HCT116 (cell line): Measurements from ENCODE around the gene ACP1. TPM values are rescaled to one million over a fixed set of nuclear protein-coding genes. Genes with fewer than 3 reads are reported as not detected.

Experiments used
- ATAC-seq: fragments of 200-7000 bp; cut with Tn5 transposase; 2 replicates; pipeline ENCODE4 v1.9.1; 2020; ENCODE audit warnings: mild to moderate bottlenecking, moderate library complexity
- BruUV-seq: library from RNA; stranded (reverse); fragments of 400-500 nt; replicated peaks from 2 replicates; lab custom pipeline; 2021; lab: Mats Ljungman, UMichigan
- CTCF ChIA-PET: fragments of 300-600 bp; sonication (Branson Sonifier 250); formaldehyde crosslinking; loops from one replicate; lab custom pipeline; 2021; ENCODE audit warnings: antibody characterized with exemption; lab: Charles Lee
- POLR2A ChIA-PET: fragments of 300-600, 350-600 bp; sonication (Branson Sonifier 250); formaldehyde crosslinking; loops from one replicate; lab custom pipeline; 2021; ENCODE audit warnings: antibody characterized with exemption; lab: Charles Lee
- RAD21 ChIA-PET, 2 experiments: fragments of 300-600 bp; sonication (Branson Sonifier 250); formaldehyde crosslinking; loops; one replicate each; lab custom pipeline; 2023; ENCODE audit warnings: low total read pairs in 2 of 2; ENCODE audit not compliant: uncharacterized antibody in 2 of 2, unreplicated experiment in 2 of 2, low non-redundant PET in 1 of 2; lab: Charles Lee
- DNase-seq: peaks from one replicate; pipeline ENCODE4 v3.0.0-alpha.2; 2010; ENCODE audit warnings: low read depth, low spot score
- H2AFZ ChIP-seq: fragments of 200-600 bp; shearing (Covaris generic), sonication (generic); 2 replicates; pipeline ENCODE4 v1.6.1; 2017; ENCODE audit warnings: low read depth, mixed run types, mixed read lengths, antibody characterized with exemption, low read length; ENCODE audit not compliant: poor library complexity, severe bottlenecking
- H3K27ac ChIP-seq: 2 replicates; pipeline ENCODE4 v1.5.1; 2012; ENCODE audit warnings: low read depth, low read length
- H3K27me3 ChIP-seq: fragments of 200-600 bp; sonication (generic); 2 replicates; pipeline ENCODE4 v1.6.1; 2016; ENCODE audit warnings: mixed run types, low read length, mixed read lengths; ENCODE audit not compliant: insufficient read depth
- H3K36me3 ChIP-seq, 2 experiments: fragments of 200-500 bp in 1 of 2; fragments of 200-600 bp in 1 of 2; sonication (Bioruptor generic) in 1 of 2; sonication (generic) in 1 of 2; 2 replicates each; pipeline versions ENCODE4 v1.5.1 to v1.6.1; 2014 to 2016; ENCODE audit warnings: low read length in 2 of 2, inconsistent platforms in 1 of 2, mixed read lengths in 1 of 2, mixed run types in 1 of 2; ENCODE audit not compliant: insufficient read depth in 2 of 2, control insufficient read depth in 1 of 2
- H3K4me1 ChIP-seq, 2 experiments: fragments of 200-600 bp in 1 of 2; sonication (generic) in 1 of 2; 2 replicates each; pipeline versions ENCODE4 v1.5.1 to v1.6.1; 2012 to 2017; ENCODE audit warnings: low read length in 2 of 2, inconsistent platforms in 1 of 2, mild to moderate bottlenecking in 1 of 2, mixed read lengths in 1 of 2, mixed run types in 1 of 2, moderate library complexity in 1 of 2; ENCODE audit not compliant: insufficient read depth in 2 of 2, control insufficient read depth in 1 of 2
- H3K4me2 ChIP-seq: fragments of 200-600 bp; sonication (generic); 2 replicates; pipeline ENCODE4 v1.6.1; 2017; ENCODE audit warnings: mixed run types, low read length, mixed read lengths
- H3K4me3 ChIP-seq, 2 experiments: fragments of 200-600 bp in 1 of 2; sonication (generic) in 1 of 2; replicated peaks in 1 of 2; 2 replicates each; pipeline ENCODE4 v1.5.1; 2011 to 2016; ENCODE audit warnings: low read length in 2 of 2, control low read depth in 1 of 2, low read depth in 1 of 2, mild to moderate bottlenecking in 1 of 2, mixed read lengths in 1 of 2, mixed run types in 1 of 2
- H3K79me2 ChIP-seq: fragments of 200-600 bp; sonication (generic); 2 replicates; pipeline ENCODE4 v1.6.1; 2017; ENCODE audit warnings: mild to moderate bottlenecking, mixed run types, low read length, moderate library complexity, mixed read lengths; ENCODE audit not compliant: insufficient read depth
- H3K9ac ChIP-seq: fragments of 200-600 bp; sonication (generic); 2 replicates; pipeline ENCODE4 v1.6.1; 2016; ENCODE audit warnings: low read length, mixed read lengths
- H3K9me2 ChIP-seq: fragments of 200-600 bp; sonication (generic), shearing (Covaris generic); 2 replicates; pipeline ENCODE4 v1.6.1; 2017; ENCODE audit warnings: mixed run types, mild to moderate bottlenecking, moderate library complexity; ENCODE audit not compliant: insufficient read depth
- H3K9me3 ChIP-seq, 2 experiments: fragments of 200-500 bp in 1 of 2; fragments of 200-600 bp in 1 of 2; sonication (Bioruptor generic) in 1 of 2; sonication (generic) in 1 of 2; 2 replicates each; pipeline ENCODE4 v1.6.1; 2014 to 2017; ENCODE audit warnings: low read length in 2 of 2, mixed read lengths in 2 of 2, inconsistent platforms in 1 of 2, low read depth in 1 of 2, mild to moderate bottlenecking in 1 of 2, mixed run types in 1 of 2, moderate library complexity in 1 of 2; ENCODE audit not compliant: control insufficient read depth in 1 of 2, insufficient read depth in 1 of 2
- H4K20me1 ChIP-seq: fragments of 200-600 bp; sonication (generic), shearing (Covaris generic); 2 replicates; pipeline ENCODE4 v1.6.1; 2017; ENCODE audit warnings: mixed run types, mild to moderate bottlenecking, moderate library complexity; ENCODE audit not compliant: insufficient read depth
- CBX3 ChIP-seq: IDR thresholded peaks from 2 replicates; pipeline ENCODE4 v1.6.1; 2012; ENCODE audit warnings: low read depth
- CEBPB ChIP-seq: IDR thresholded peaks from 2 replicates; pipeline ENCODE4 v1.6.1; 2012; ENCODE audit warnings: low read depth
- EGR1 ChIP-seq: IDR thresholded peaks from 2 replicates; pipeline ENCODE4 v1.6.1; 2012; ENCODE audit warnings: low read depth
- EZH2phosphoT487 ChIP-seq: fragments of 200-600 bp; IDR thresholded peaks from 2 replicates; pipeline ENCODE4 v1.6.1; 2018; ENCODE audit warnings: antibody characterized with exemption, borderline replicate concordance
- FOSL1 ChIP-seq: IDR thresholded peaks from 2 replicates; pipeline ENCODE4 v1.6.1; 2012; ENCODE audit warnings: low read depth
- RAD21 ChIP-seq: IDR thresholded peaks from 2 replicates; pipeline ENCODE4 v1.6.1; 2012; ENCODE audit warnings: low read depth, mild to moderate bottlenecking
- SP1 ChIP-seq: IDR thresholded peaks from 2 replicates; pipeline ENCODE4 v1.6.1; 2012; ENCODE audit warnings: low read depth
- TCF7L2 ChIP-seq: IDR thresholded peaks from 2 replicates; pipeline ENCODE4 v1.7.0; 2011; ENCODE audit warnings: borderline replicate concordance, inconsistent platforms; ENCODE audit not compliant: insufficient read depth, insufficient read length; ENCODE audit errors: extremely low read depth
- intact Hi-C: fragments of 100-400 bp; cut with micrococcal nuclease; formaldehyde crosslinking; loops from 2 replicates; pipeline ENCODE4 v1.10.0; 2022
- total RNA-seq: library from RNA; stranded (reverse); gene quantifications from one replicate; pipeline ENCODE4 v1.2.1, GENCODE V29; 2021; ENCODE audit not compliant: unreplicated experiment
- TF ChIP-seq, protein P1 (sequence below): IDR thresholded peaks from 2 replicates; pipeline ENCODE4 v1.6.1; 2012; ENCODE audit warnings: low read depth
- TF ChIP-seq, protein P2 (sequence below), 3 experiments: fragments of 200-600 bp in 1 of 3; sonication (generic) in 1 of 3; IDR thresholded peaks in 2 of 3; conservative IDR thresholded peaks in 1 of 3; 2 replicates each; pipeline ENCODE4 v1.5.1; 2012 to 2017; ENCODE audit warnings: low read depth in 2 of 3, low read length in 2 of 3, antibody characterized with exemption in 1 of 3, borderline replicate concordance in 1 of 3, control low read depth in 1 of 3, mild to moderate bottlenecking in 1 of 3, mixed read lengths in 1 of 3, mixed run types in 1 of 3, moderate library complexity in 1 of 3; ENCODE audit not compliant: insufficient read depth in 1 of 3

ACP1 gene
- total RNA-seq, 1 experiment from 2014 or later: 113 TPM

DNA sequence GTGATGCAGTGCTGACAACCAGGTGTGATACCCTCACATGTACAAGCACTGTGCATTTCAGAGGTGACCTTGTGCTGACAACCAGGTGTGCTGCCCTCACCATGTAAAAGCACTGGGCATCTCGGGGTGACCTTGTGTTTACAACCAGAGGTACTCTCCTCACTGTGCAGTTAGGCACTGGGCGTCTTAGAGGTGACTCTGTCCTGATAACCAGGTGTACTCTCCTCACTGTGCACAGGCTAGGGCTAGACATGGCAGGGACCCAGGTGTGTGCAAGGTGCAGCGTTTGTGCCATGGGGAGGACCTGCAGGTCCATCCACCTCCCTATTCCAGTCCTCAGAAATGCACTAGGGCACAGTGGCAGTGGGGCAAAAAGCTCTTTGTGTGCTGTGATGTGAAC, 31.6 kb downstream of the ACP1 start:
- BruUV-seq: no TSS peak

DNA sequence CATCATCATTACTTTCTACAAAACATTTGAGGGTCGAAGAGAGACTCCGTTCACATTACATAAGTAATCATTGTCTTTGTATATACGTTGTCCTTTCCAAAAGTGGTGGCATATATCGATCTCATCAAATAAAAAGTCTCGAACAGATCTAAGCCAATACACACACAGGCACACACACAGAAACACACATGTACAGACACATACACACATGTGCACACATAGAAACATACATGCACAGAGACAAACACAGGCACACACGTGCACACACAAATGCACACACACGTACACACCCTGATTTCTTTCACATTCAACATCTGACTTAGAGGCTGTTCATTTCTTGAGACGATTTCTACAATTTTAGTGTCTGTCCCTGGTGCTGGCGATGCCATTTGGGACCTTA, 40.6 kb downstream of the ACP1 start:
- TF ChIP-seq CEBPB (no peak), EZH2phosphoT487 (no peak), CBX3 (no peak), EGR1 (no peak), RAD21 (no peak), SP1 (no peak), FOSL1 (no peak)
- TF ChIP-seq, protein P1, sequence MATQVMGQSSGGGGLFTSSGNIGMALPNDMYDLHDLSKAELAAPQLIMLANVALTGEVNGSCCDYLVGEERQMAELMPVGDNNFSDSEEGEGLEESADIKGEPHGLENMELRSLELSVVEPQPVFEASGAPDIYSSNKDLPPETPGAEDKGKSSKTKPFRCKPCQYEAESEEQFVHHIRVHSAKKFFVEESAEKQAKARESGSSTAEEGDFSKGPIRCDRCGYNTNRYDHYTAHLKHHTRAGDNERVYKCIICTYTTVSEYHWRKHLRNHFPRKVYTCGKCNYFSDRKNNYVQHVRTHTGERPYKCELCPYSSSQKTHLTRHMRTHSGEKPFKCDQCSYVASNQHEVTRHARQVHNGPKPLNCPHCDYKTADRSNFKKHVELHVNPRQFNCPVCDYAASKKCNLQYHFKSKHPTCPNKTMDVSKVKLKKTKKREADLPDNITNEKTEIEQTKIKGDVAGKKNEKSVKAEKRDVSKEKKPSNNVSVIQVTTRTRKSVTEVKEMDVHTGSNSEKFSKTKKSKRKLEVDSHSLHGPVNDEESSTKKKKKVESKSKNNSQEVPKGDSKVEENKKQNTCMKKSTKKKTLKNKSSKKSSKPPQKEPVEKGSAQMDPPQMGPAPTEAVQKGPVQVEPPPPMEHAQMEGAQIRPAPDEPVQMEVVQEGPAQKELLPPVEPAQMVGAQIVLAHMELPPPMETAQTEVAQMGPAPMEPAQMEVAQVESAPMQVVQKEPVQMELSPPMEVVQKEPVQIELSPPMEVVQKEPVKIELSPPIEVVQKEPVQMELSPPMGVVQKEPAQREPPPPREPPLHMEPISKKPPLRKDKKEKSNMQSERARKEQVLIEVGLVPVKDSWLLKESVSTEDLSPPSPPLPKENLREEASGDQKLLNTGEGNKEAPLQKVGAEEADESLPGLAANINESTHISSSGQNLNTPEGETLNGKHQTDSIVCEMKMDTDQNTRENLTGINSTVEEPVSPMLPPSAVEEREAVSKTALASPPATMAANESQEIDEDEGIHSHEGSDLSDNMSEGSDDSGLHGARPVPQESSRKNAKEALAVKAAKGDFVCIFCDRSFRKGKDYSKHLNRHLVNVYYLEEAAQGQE: no peak
- TF ChIP-seq, all 23 proteins: peak for 0
- BruUV-seq: no TSS peak
- CTCF ChIA-PET: no interaction called here

More for the DNA sequence above, 31.6 kb downstream of the ACP1 start:
- ChIA-PET RAD21 (no interaction called here), POLR2A (no interaction called here), CTCF (no interaction called here)
- Histone ChIP-seq H3K4me2 (no peak overlapping the region), H3K9ac (no peak overlapping the region), H3K79me2 (no peaks in the 10 kb centered on the region), H2AFZ (no peak overlapping the region), H3K4me3 (no peak overlapping the region), H3K27me3 (no peaks in the 10 kb centered on the region), H3K9me2 (no peaks in the 10 kb centered on the region), H3K27ac (no peak overlapping the region), H3K4me1 (no peaks in the 10 kb centered on the region), H4K20me1 (no peaks in the 10 kb centered on the region), H3K9me3 (no peaks in the 10 kb centered on the region), H3K36me3 (no peaks in the 10 kb centered on the region)
- DNase-seq: no peak
- TF ChIP-seq TCF7L2 (no peak), EZH2phosphoT487 (no peak)
- TF ChIP-seq, protein P2, sequence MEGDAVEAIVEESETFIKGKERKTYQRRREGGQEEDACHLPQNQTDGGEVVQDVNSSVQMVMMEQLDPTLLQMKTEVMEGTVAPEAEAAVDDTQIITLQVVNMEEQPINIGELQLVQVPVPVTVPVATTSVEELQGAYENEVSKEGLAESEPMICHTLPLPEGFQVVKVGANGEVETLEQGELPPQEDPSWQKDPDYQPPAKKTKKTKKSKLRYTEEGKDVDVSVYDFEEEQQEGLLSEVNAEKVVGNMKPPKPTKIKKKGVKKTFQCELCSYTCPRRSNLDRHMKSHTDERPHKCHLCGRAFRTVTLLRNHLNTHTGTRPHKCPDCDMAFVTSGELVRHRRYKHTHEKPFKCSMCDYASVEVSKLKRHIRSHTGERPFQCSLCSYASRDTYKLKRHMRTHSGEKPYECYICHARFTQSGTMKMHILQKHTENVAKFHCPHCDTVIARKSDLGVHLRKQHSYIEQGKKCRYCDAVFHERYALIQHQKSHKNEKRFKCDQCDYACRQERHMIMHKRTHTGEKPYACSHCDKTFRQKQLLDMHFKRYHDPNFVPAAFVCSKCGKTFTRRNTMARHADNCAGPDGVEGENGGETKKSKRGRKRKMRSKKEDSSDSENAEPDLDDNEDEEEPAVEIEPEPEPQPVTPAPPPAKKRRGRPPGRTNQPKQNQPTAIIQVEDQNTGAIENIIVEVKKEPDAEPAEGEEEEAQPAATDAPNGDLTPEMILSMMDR (IDR thresholded peaks at IDR 0.05 in 2 of 3, conservative IDR thresholded peaks at IDR 0.05 in 1 of 3; ENCODE audit: borderline replicate concordance in 1 of 3, insufficient read depth in 1 of 3, low read depth in 2 of 3, low read length in 2 of 3): no peak
- no peak for ATAC-seq
- intact Hi-C loops: no loop called here

More for the DNA sequence above, 40.6 kb downstream of the ACP1 start:
- no peaks in the 10 kb centered on the region for H3K36me3 ChIP-seq
- H3K9me3 ChIP-seq: no peaks in the 10 kb centered on the region
- H3K79me2 ChIP-seq: no peaks in the 10 kb centered on the region
- ChIA-PET RAD21 (no interaction called here), POLR2A (no interaction called here)
- no peak overlapping the region for H3K27ac ChIP-seq
- H3K4me3 ChIP-seq: no peak overlapping the region
- H3K9ac ChIP-seq: no peak overlapping the region
- no peaks in the 10 kb centered on the region for H3K9me2 ChIP-seq
- no peaks in the 10 kb centered on the region for H4K20me1 ChIP-seq
- no peak for ATAC-seq
- H3K4me1 ChIP-seq: no peaks in the 10 kb centered on the region
- no peak for DNase-seq
- H2AFZ ChIP-seq: no peak overlapping the region
- no peak overlapping the region for H3K4me2 ChIP-seq
- intact Hi-C loops: no loop called here
- no peaks in the 10 kb centered on the region for H3K27me3 ChIP-seq
